Mesothelial cell of epicardium (in vitro differentiated cells): ENCODE measurements around the gene RAB40A. TPM values are rescaled to one million over a fixed set of nuclear protein-coding genes. Genes with fewer than 3 reads are reported as not detected.

Source experiments
- DNase-seq, 2 experiments: peaks; one replicate each; pipeline ENCODE4 v3.0.0; 2021; ENCODE audit warnings: low spot score in 2 of 2; ENCODE audit not compliant: unreplicated experiment in 2 of 2
- H3K27ac Mint-ChIP-seq: 2 replicates; pipeline ENCODE4 v1.8.0; 2021; ENCODE audit warnings: mixed read lengths
- H3K27me3 Mint-ChIP-seq: 2 replicates; pipeline ENCODE4 v1.8.0; 2021; ENCODE audit warnings: low read depth, mixed read lengths
- H3K36me3 Mint-ChIP-seq: 2 replicates; pipeline ENCODE4 v1.8.0; 2021; ENCODE audit warnings: mixed read lengths
- H3K4me1 Mint-ChIP-seq: 2 replicates; pipeline ENCODE4 v1.8.0; 2021; ENCODE audit warnings: mixed read lengths
- H3K4me3 Mint-ChIP-seq: 2 replicates; pipeline ENCODE4 v1.8.0; 2021; ENCODE audit warnings: mild to moderate bottlenecking, moderate library complexity, mixed read lengths
- H3K9me3 Mint-ChIP-seq: 2 replicates; pipeline ENCODE4 v1.8.0; 2021; ENCODE audit warnings: mixed read lengths
- total RNA-seq: library from RNA; stranded (reverse); gene quantifications from 3 replicates; pipeline ENCODE4 v1.2.1, GENCODE V29; 2021
- TF ChIP-seq, protein P1 (sequence below): fragments of 200-600 bp; sonication (generic); IDR thresholded peaks from one replicate; pipeline ENCODE4 v1.5.0; 2021; ENCODE audit warnings: antibody characterized with exemption; ENCODE audit not compliant: unreplicated experiment

RAB40A gene
- total RNA-seq, 1 donor from 2014 or later, result 0.78 TPM

DNA sequence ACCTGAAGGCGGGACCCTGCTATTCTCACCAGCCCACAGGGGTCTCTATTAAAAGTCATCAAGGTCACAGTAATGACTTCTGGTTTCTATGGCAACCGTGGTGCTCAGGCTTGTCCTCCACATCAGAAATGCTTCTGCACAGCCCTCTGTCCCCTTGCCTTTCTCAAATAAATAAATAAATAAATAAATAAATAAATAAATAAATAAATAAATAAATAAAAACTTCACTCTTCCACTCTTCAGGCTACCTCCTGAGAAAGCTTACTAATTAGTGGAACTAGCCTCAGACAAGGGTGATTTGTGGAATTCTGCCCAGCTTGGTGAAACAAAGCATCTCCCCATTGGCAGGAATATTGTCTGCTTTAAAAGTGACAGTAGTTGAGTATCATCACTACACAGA, 5.5 kb upstream of the RAB40A start:
- no peak overlapping the region for H3K27ac Mint-ChIP-seq
- TF ChIP-seq, protein P1, sequence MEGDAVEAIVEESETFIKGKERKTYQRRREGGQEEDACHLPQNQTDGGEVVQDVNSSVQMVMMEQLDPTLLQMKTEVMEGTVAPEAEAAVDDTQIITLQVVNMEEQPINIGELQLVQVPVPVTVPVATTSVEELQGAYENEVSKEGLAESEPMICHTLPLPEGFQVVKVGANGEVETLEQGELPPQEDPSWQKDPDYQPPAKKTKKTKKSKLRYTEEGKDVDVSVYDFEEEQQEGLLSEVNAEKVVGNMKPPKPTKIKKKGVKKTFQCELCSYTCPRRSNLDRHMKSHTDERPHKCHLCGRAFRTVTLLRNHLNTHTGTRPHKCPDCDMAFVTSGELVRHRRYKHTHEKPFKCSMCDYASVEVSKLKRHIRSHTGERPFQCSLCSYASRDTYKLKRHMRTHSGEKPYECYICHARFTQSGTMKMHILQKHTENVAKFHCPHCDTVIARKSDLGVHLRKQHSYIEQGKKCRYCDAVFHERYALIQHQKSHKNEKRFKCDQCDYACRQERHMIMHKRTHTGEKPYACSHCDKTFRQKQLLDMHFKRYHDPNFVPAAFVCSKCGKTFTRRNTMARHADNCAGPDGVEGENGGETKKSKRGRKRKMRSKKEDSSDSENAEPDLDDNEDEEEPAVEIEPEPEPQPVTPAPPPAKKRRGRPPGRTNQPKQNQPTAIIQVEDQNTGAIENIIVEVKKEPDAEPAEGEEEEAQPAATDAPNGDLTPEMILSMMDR, result no peak
- peaks cover 14% of the 10 kb centered on the region for H3K9me3 Mint-ChIP-seq
- H3K27me3 Mint-ChIP-seq, result no peaks in the 10 kb centered on the region
- no peaks in the 10 kb centered on the region for H3K36me3 Mint-ChIP-seq
- no peaks in the 10 kb centered on the region for H3K4me1 Mint-ChIP-seq
- no peak for DNase-seq
- no peak overlapping the region for H3K4me3 Mint-ChIP-seq

DNA sequence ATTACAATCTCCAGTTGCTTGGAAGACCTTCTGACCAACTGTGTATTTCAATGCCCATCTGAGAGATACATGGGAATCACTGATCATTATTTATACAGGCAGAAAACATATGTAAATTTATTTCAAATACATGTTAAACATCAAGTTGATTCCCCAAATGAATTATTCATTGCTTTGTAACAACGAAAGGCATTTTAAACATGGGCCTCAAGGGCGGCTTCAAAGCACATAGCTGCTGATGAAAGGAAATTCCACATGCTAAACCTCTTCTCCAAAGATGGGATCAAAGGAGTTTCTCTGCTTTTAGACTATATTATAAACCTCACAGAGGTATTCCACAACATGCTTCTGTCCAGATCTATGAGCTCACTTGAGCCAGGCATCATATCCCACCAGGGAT, 4.3 kb upstream of the RAB40A start:
- Mint-ChIP-seq H3K36me3 (no peaks in the 10 kb centered on the region), H3K27me3 (no peaks in the 10 kb centered on the region), H3K4me1 (no peaks in the 10 kb centered on the region), H3K27ac (no peak overlapping the region), H3K9me3 (peaks cover 14% of the 10 kb centered on the region), H3K4me3 (no peak overlapping the region)
- TF ChIP-seq, protein P1, result no peak
- DNase-seq, result no peak

DNA sequence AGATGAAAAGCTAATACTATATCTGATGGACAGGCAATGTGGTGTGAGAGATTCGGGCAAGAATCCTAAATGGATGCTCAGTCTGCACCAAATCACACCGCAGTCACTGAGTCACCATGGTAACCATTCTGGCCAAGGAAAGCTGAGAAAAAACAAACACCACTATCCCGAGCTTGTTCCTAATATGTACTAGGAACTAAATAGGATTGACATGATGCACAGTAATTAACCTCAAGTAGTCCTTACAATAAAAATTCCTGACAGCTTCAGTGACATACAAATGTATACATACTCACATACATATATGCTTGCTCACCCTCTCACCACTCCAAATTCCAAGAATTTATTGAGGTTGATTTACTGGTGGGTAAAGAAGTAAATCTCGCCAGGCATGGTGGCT, 1.1 kb upstream of the RAB40A start:
- peaks cover 17% of the 10 kb centered on the region for H3K9me3 Mint-ChIP-seq
- no peaks in the 10 kb centered on the region for H3K36me3 Mint-ChIP-seq
- no peak overlapping the region for H3K4me3 Mint-ChIP-seq
- DNase-seq, result no peak
- H3K27ac Mint-ChIP-seq, result no peak overlapping the region
- H3K27me3 Mint-ChIP-seq, result no peaks in the 10 kb centered on the region
- H3K4me1 Mint-ChIP-seq, result no peaks in the 10 kb centered on the region
- TF ChIP-seq, protein P1, result no peak

DNA sequence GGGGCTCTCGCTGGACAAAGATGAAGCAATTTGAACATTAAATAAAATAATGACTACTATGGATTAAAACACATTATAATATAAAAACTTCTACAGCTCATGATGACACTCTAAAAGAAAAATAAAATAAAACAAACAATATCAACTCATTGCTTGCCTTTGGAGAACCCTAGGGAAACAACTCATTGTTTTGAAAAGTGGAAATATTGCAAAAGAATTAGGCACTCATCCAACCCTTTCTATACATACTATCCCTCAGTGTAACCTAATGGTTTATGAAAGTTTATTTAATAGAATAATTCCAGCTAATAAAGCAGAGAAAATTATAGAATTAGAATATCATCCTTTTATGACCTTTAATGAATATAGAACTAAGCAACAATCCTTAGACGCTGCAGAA, 718 bp downstream of the RAB40A start:
- Mint-ChIP-seq H3K27ac (no peak overlapping the region), H3K4me3 (no peak overlapping the region), H3K27me3 (no peaks in the 10 kb centered on the region), H3K36me3 (no peaks in the 10 kb centered on the region), H3K9me3 (peaks cover 17% of the 10 kb centered on the region), H3K4me1 (no peaks in the 10 kb centered on the region)
- no peak for DNase-seq
- TF ChIP-seq, protein P1, result no peak

DNA sequence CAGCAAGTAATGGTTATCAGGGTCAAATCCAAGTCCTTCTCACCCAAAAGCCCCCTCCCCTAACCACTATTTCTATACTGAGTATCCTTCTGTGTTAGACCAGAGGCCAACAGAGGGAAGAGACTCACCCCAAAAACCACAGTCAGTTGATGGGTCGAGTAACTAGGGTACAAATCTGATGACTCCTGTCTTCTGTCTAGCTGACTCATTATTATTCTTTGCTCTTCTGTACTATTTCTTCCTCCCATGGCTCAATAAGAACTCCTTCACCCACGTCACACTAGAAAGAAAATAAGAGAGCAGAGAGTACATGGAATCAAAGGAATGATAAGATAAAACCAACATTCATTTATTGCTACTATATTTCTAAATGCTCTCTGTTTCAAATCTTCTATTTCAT, 2.0 kb downstream of the RAB40A start:
- no peak overlapping the region for H3K4me3 Mint-ChIP-seq
- no peaks in the 10 kb centered on the region for H3K27me3 Mint-ChIP-seq
- TF ChIP-seq, protein P1, result no peak
- no peaks in the 10 kb centered on the region for H3K36me3 Mint-ChIP-seq
- no peaks in the 10 kb centered on the region for H3K4me1 Mint-ChIP-seq
- H3K9me3 Mint-ChIP-seq, result peaks cover 11% of the 10 kb centered on the region
- DNase-seq, result no peak
- H3K27ac Mint-ChIP-seq, result no peak overlapping the region

DNA sequence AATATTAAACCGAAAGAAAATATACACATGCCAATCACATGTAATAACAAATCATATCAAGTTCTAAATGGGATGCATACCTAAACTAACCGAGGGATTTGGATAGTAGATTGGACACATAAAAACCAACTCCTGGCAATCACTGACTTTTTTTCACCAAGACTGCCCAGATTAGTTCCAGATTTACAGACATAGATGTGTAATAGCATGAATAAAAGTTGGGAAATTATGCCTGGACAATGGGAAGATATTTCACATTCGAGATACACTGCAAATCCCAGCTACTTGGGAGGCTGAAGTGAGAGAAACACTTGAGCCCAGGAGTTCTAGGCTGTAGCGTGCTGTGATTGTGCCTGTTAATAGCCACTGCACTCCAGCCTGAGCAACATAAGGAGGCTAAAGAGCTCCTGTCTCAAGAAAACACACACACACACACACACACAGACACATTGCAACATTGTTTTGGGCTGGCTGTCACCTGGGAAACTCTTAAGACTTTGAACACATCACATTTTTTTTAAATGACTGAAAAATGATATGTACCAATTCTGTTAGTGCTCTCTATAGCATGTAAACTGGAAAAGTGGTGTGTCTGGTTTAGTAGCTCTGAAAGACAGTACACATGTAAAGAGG, 5.7 kb downstream of the RAB40A start:
- peaks cover under 1% of the 10 kb centered on the region for H3K4me1 Mint-ChIP-seq
- H3K27ac Mint-ChIP-seq, result no peak overlapping the region
- no peaks in the 10 kb centered on the region for H3K36me3 Mint-ChIP-seq
- H3K9me3 Mint-ChIP-seq, result peaks cover 7% of the 10 kb centered on the region
- H3K27me3 Mint-ChIP-seq, result no peaks in the 10 kb centered on the region
- DNase-seq, result no peak
- H3K4me3 Mint-ChIP-seq, result no peak overlapping the region
- TF ChIP-seq, protein P1, result no peak
